Measurements from ENCODE around the gene MESD. TPM values are rescaled to one million over a fixed set of nuclear protein-coding genes. Genes with fewer than 3 reads are reported as not detected.

MESD gene
- total RNA-seq, 4 donors from 2014 or later = 14.1 to 17.4 (median 14.5) TPM

- 95% methylated on average over 6 of the region's 6 CpGs for WGBS
- intact Hi-C loops (cut with DNase I) = no loop called here
- Histone ChIP-seq H3K9me3 (no peaks in the 10 kb centered on the region), H3K4me3 (no peak overlapping the region), H3K27me3 (no peaks in the 10 kb centered on the region), H3K4me1 (no peaks in the 10 kb centered on the region), H3K36me3 (peaks cover 0 to 4% (median 2%) of the 10 kb centered on the region in 4 donors), H3K27ac (replicated peaks in 1 of 4) (no peak overlapping the region)
- TF ChIP-seq POLR2AphosphoS5 (IDR thresholded peaks at IDR 0.05) (no peak), POLR2A (IDR thresholded peaks at IDR 0.05; ENCODE audit: low read depth) (no peak), CTCF (IDR thresholded peaks at IDR 0.05) (no peak), EP300 (IDR thresholded peaks at IDR 0.05) (no peak)
- DNase-seq (ENCODE audit: extremely low spot score) = no peak
These were observed 66.0 kb downstream of the MESD start for GRCh38 chr15:80923668-80924067.

- WGBS = 97% methylated on average over 20 of the region's 20 CpGs
- peaks cover 0 to 4% (median 2%) of the 10 kb centered on the region in 4 donors for H3K36me3 ChIP-seq
These were observed 67.7 kb downstream of the MESD start for GRCh38 chr15:80921736-80922410.

GRCh38 chr15:80920271-80920699 is 69.3 kb downstream of the MESD start:
- intact Hi-C loops (cut with DNase I) = no loop called here
- no peak for DNase-seq (ENCODE audit: extremely low spot score)
- Histone ChIP-seq H3K27me3 (no peaks in the 10 kb centered on the region), H3K27ac (replicated peaks in 1 of 4) (no peak overlapping the region), H3K9me3 (no peaks in the 10 kb centered on the region), H3K4me1 (no peaks in the 10 kb centered on the region), H3K4me3 (no peak overlapping the region), H3K36me3 (peaks cover 0 to 4% (median 2%) of the 10 kb centered on the region in 4 donors)
- TF ChIP-seq EP300 (IDR thresholded peaks at IDR 0.05) (no peak), CTCF (IDR thresholded peaks at IDR 0.05) (no peak), POLR2A (IDR thresholded peaks at IDR 0.05; ENCODE audit: low read depth) (no peak), POLR2AphosphoS5 (IDR thresholded peaks at IDR 0.05) (no peak)
- 69% methylated on average over 5 of the region's 5 CpGs for WGBS

More at GRCh38 chr15:80921736-80922410, 67.7 kb downstream of the MESD start:
- no peak overlapping the region for H3K27ac ChIP-seq (replicated peaks in 1 of 4)
- DNase-seq (ENCODE audit: extremely low spot score) = no peak
- H3K4me1 ChIP-seq = no peaks in the 10 kb centered on the region
- no peaks in the 10 kb centered on the region for H3K9me3 ChIP-seq
- TF ChIP-seq EP300 (IDR thresholded peaks at IDR 0.05) (no peak), POLR2A (IDR thresholded peaks at IDR 0.05; ENCODE audit: low read depth) (no peak), CTCF (IDR thresholded peaks at IDR 0.05) (no peak), POLR2AphosphoS5 (IDR thresholded peaks at IDR 0.05) (no peak)
- H3K4me3 ChIP-seq = no peak overlapping the region
- no peaks in the 10 kb centered on the region for H3K27me3 ChIP-seq
- intact Hi-C loops (cut with DNase I) = no loop called here

- H3K27me3 ChIP-seq = no peaks in the 10 kb centered on the region
- TF ChIP-seq POLR2A (IDR thresholded peaks at IDR 0.05; ENCODE audit: low read depth) (no peak), POLR2AphosphoS5 (IDR thresholded peaks at IDR 0.05) (no peak), CTCF (IDR thresholded peaks at IDR 0.05) (no peak), EP300 (IDR thresholded peaks at IDR 0.05) (no peak)
- no peaks in the 10 kb centered on the region for H3K4me1 ChIP-seq
- no peak for DNase-seq (ENCODE audit: extremely low spot score)
- H3K36me3 ChIP-seq = peaks cover 0 to 4% (median 2%) of the 10 kb centered on the region in 4 donors
- 94% methylated on average over 5 of the region's 5 CpGs for WGBS
- H3K27ac ChIP-seq (replicated peaks in 1 of 4) = no peak overlapping the region
- H3K9me3 ChIP-seq = no peaks in the 10 kb centered on the region
- H3K4me3 ChIP-seq = no peak overlapping the region
- intact Hi-C loops (cut with DNase I) = no loop called here
These were observed 71.3 kb downstream of the MESD start for GRCh38 chr15:80918196-80918783.

Measured in esophagus muscularis mucosa (tissue), 4 donors.